CD4-positive, alpha-beta T cell (primary cell): Measurements from ENCODE around the gene SLC2A13. TPM values are rescaled to one million over a fixed set of nuclear protein-coding genes. Genes with fewer than 3 reads are reported as not detected.
A peak's percentile ranks its signal among the peaks of the same experiment; 100 is the strongest.

ENCODE experiments used
- ATAC-seq: fragments of 200-7000 bp; cut with Tn5 transposase; one replicate; pipeline ENCODE4 v1.10.0; 2022; ENCODE audit warnings: mild to moderate bottlenecking; ENCODE audit not compliant: poor library complexity
- CTCF ChIA-PET: fragments of 350-600 bp; sonication (Branson Sonifier 250); formaldehyde crosslinking; loops from one replicate; lab custom pipeline; 2021; ENCODE audit warnings: antibody characterized with exemption, inconsistent platforms; lab: Charles Lee
- POLR2A ChIA-PET: fragments of 350-600 bp; sonication (Branson Sonifier 250); formaldehyde crosslinking; loops from one replicate; lab custom pipeline; 2021; ENCODE audit warnings: antibody characterized with exemption, inconsistent platforms; lab: Charles Lee
- DNase-seq, 14 experiments: peaks; one replicate each; pipeline ENCODE4 v3.0.0-alpha.2; 2013 to 2020; ENCODE audit warnings: mixed read lengths in 2 of 14
- H3K27ac ChIP-seq, 2 donors: one replicate each; pipeline versions ENCODE4 v1.5.1 to v1.7.0; 2013; ENCODE audit warnings: low read length in 2 of 2, low read depth in 1 of 2, mild to moderate bottlenecking in 1 of 2
- H3K27me3 ChIP-seq, 2 experiments: 1 replicate in 1 of 2; 2 replicates in 1 of 2; pipeline versions ENCODE4 v1.6.1 to v1.7.0; 2013; ENCODE audit warnings: low read length in 2 of 2, control low read depth in 1 of 2, mild to moderate bottlenecking in 1 of 2, moderate library complexity in 1 of 2; ENCODE audit not compliant: insufficient read depth in 2 of 2, control insufficient read depth in 1 of 2
- H3K36me3 ChIP-seq: one replicate; pipeline ENCODE4 v1.6.1; 2013; ENCODE audit warnings: low read length, control low read depth; ENCODE audit not compliant: insufficient read depth
- H3K4me1 ChIP-seq: one replicate; pipeline ENCODE4 v1.6.1; 2013; ENCODE audit warnings: low read length, control low read depth; ENCODE audit not compliant: insufficient read depth
- H3K4me3 ChIP-seq: one replicate; pipeline ENCODE4 v1.5.1; 2013; ENCODE audit warnings: mild to moderate bottlenecking, low read length, moderate library complexity
- H3K9me3 ChIP-seq, 2 experiments: 1 replicate in 1 of 2; 2 replicates in 1 of 2; pipeline versions ENCODE4 v1.6.1 to v1.7.0; 2013; ENCODE audit warnings: low read length in 2 of 2, mild to moderate bottlenecking in 2 of 2, control low read depth in 1 of 2, moderate library complexity in 1 of 2; ENCODE audit not compliant: control insufficient read depth in 1 of 2, insufficient read depth in 1 of 2
- H3K27ac Mint-ChIP-seq: one replicate; pipeline ENCODE4 v1.8.0; 2020; ENCODE audit warnings: mixed read lengths
- H3K27me3 Mint-ChIP-seq: one replicate; pipeline ENCODE4 v1.8.0; 2021; ENCODE audit warnings: mixed read lengths
- H3K36me3 Mint-ChIP-seq: one replicate; pipeline ENCODE4 v1.8.0; 2021; ENCODE audit warnings: low read depth, mixed read lengths
- H3K4me1 Mint-ChIP-seq: one replicate; pipeline ENCODE4 v1.8.0; 2021; ENCODE audit warnings: low read depth, mixed read lengths
- H3K4me3 Mint-ChIP-seq: one replicate; pipeline ENCODE4 v1.8.0; 2020; ENCODE audit warnings: mild to moderate bottlenecking, mixed read lengths
- H3K9me3 Mint-ChIP-seq: one replicate; pipeline ENCODE4 v1.8.0; 2020; ENCODE audit warnings: mixed read lengths
- CTCF ChIP-seq: fragments of 200-600 bp; IDR thresholded peaks from one replicate; pipeline ENCODE4 v1.8.0; 2022; ENCODE audit warnings: antibody characterized with exemption, mild to moderate bottlenecking
- intact Hi-C, 2 experiments: fragments of 100-400 bp; cut with DNase I in 1 of 2; cut with micrococcal nuclease in 1 of 2; formaldehyde crosslinking; loops; one replicate each; pipeline versions ENCODE4 v1.15.1 to v1.9.0; 2023 to 2025; cut with DNase I, micrococcal nuclease
- polyA plus RNA-seq, 2 donors: library from polyadenylated mRNA; unstranded; fragments of 120-200 nt; gene quantifications; one replicate each; pipeline ENCODE4 v1.2.1, GENCODE V29; 2013
- total RNA-seq, 174 experiments: library from RNA in 2 of 174; stranded (reverse) in 2 of 174; gene quantifications; one replicate each; pipeline ENCODE4 v1.2.3 and lab custom pipeline; 2021 to 2026

Gene SLC2A13
- 1 to 10 TPM; 1.6 to 1.7 TPM for total RNA-seq
- polyA plus RNA-seq (2013, experiment 1 of 2) = 2.2 TPM
- polyA plus RNA-seq (2013, experiment 2 of 2) = 2.7 TPM
- 2.0 to 22.2 (median 10.4) reads per million in 172 experiments for total RNA-seq (lab: John Stamatoyannopoulos, UW)

GRCh38 chr12:40105515-40106201 is at the start of gene SLC2A13:
Gene SLC2A13, minus strand, starts transcription at chr12:40106081. Its CDS starts 273 bp downstream, at chr12:40105808.
- H3K36me3 Mint-ChIP-seq = no peaks in the 10 kb centered on the region
- H3K27ac ChIP-seq = no peak within 1 kb of the TSS
- intact Hi-C loops = loop anchor here (1.0 to 10.0 kb wide), 9 partner anchors 337 to 1791 kb away; partner anchors contain the start of genes ABCD2 (in 1 of the 2), ALG10B (in 1 of the 2) and KIF21A (in 1 of the 2)
- H3K4me3 ChIP-seq = peak within 1 kb of the TSS; percentile 63
- H3K4me1 ChIP-seq = peaks cover 27% of the 10 kb centered on the region
- no peaks in the 10 kb centered on the region for H3K9me3 Mint-ChIP-seq
- peaks cover 32% of the 10 kb centered on the region for H3K4me1 Mint-ChIP-seq
- H3K27me3 ChIP-seq = peaks cover 0 to 9% of the 10 kb centered on the region in 2 experiments
- DNase-seq (peak; percentile 53 to 91 (median 72)), ATAC-seq (peak; percentile 85)
- ChIA-PET POLR2A (interaction anchor here (1.0 to 3.6 kb wide), 5 partner anchors 16 to 493 kb away, joined by 3 to 14 read pairs (median 4); partner anchors contain the start of gene ABCD2), CTCF (interaction anchor here (4.3 kb wide), 1 partner anchor 95 kb away, joined by 34 read pairs; no protein-coding TSS in a partner anchor)
- peak within 1 kb of the TSS; percentile 87 for H3K4me3 Mint-ChIP-seq
- H3K27ac Mint-ChIP-seq = peak within 1 kb of the TSS; percentile 57
- no peaks in the 10 kb centered on the region for H3K36me3 ChIP-seq
- no peaks in the 10 kb centered on the region for H3K9me3 ChIP-seq
- peaks cover 8% of the 10 kb centered on the region for H3K27me3 Mint-ChIP-seq
- TF ChIP-seq CTCF = no peak

GRCh38 chr12:40154381-40154780 is 48.5 kb upstream of the SLC2A13 start:
- intact Hi-C loops = no loop called here
- no peaks in the 10 kb centered on the region for H3K4me1 ChIP-seq
- DNase-seq (no peak), ATAC-seq (no peak)
- ChIA-PET POLR2A (no interaction called here), CTCF (no interaction called here)
- no peaks in the 10 kb centered on the region for H3K9me3 Mint-ChIP-seq
- no peak overlapping the region for H3K4me3 ChIP-seq
- no peak overlapping the region for H3K27ac Mint-ChIP-seq
- no peak overlapping the region for H3K4me3 Mint-ChIP-seq
- H3K36me3 ChIP-seq = no peaks in the 10 kb centered on the region
- no peak overlapping the region for H3K27ac ChIP-seq
- H3K9me3 ChIP-seq = no peaks in the 10 kb centered on the region
- no peaks in the 10 kb centered on the region for H3K36me3 Mint-ChIP-seq
- H3K4me1 Mint-ChIP-seq = no peaks in the 10 kb centered on the region
- no peak for TF ChIP-seq CTCF
- H3K27me3 ChIP-seq = no peaks in the 10 kb centered on the region
- H3K27me3 Mint-ChIP-seq = peaks cover 39% of the 10 kb centered on the region

- ChIA-PET POLR2A (no interaction called here), CTCF (no interaction called here)
- H3K4me1 Mint-ChIP-seq = no peaks in the 10 kb centered on the region
- H3K4me3 Mint-ChIP-seq = no peak overlapping the region
- TF ChIP-seq CTCF = no peak
- H3K4me1 ChIP-seq = no peaks in the 10 kb centered on the region
- no peaks in the 10 kb centered on the region for H3K36me3 ChIP-seq
- H3K27me3 ChIP-seq = no peaks in the 10 kb centered on the region
- DNase-seq (no peak), ATAC-seq (no peak)
- H3K27me3 Mint-ChIP-seq = peaks cover 30% of the 10 kb centered on the region
- H3K27ac ChIP-seq = no peak overlapping the region
- intact Hi-C loops = no loop called here
- no peak overlapping the region for H3K4me3 ChIP-seq
- H3K27ac Mint-ChIP-seq = no peak overlapping the region
- no peaks in the 10 kb centered on the region for H3K9me3 Mint-ChIP-seq
- no peaks in the 10 kb centered on the region for H3K9me3 ChIP-seq
- no peaks in the 10 kb centered on the region for H3K36me3 Mint-ChIP-seq
Observed at GRCh38 chr12:40153432-40153831, 47.6 kb upstream of the SLC2A13 start.
